Tibial artery (tissue), 4 donors: ENCODE data around the gene THAP12.
"Not testable (repeated sequence)": the region's sequence is repeated elsewhere in the genome, so short reads cannot be mapped to it uniquely, and the experiment has no call there.

Source experiments
- DNase-seq, 2 donors: peaks; one replicate each; pipeline ENCODE4 v3.0.0-alpha.2; 2019
- H3K27ac ChIP-seq, 2 donors: fragments of 200-600 bp; sonication (generic) in 1 of 2; 1 replicate in 1 of 2; 2 replicates in 1 of 2; pipeline ENCODE4 v1.5.1; 2018 to 2019; ENCODE audit warnings: mild to moderate bottlenecking in 1 of 2
- H3K27me3 ChIP-seq, 2 donors: fragments of 200-600 bp; sonication (generic) in 1 of 2; one replicate each; pipeline versions ENCODE4 v1.5.1 to v1.6.0; 2016 to 2019
- H3K36me3 ChIP-seq, 3 donors: fragments of 200-600 bp; sonication (generic) in 2 of 3; one replicate each; pipeline ENCODE4 v1.5.1; 2016 to 2019; ENCODE audit warnings: mild to moderate bottlenecking in 2 of 3
- H3K4me1 ChIP-seq, 4 donors: fragments of 200-600 bp; sonication (generic) in 2 of 4; 1 replicate in 3 of 4; 2 replicates in 1 of 4; pipeline ENCODE4 v1.5.1; 2016 to 2019
- H3K4me3 ChIP-seq, 2 donors: fragments of 200-600 bp; sonication (generic) in 1 of 2; 1 replicate in 1 of 2; 2 replicates in 1 of 2; pipeline ENCODE4 v1.5.1; 2018 to 2019; ENCODE audit warnings: mild to moderate bottlenecking in 2 of 2
- H3K9me3 ChIP-seq, 3 donors: fragments of 200-600 bp; sonication (generic) in 1 of 3; one replicate each; pipeline ENCODE4 v1.5.1; 2016 to 2019
- CTCF ChIP-seq, 2 experiments: fragments of 200-600 bp in 1 of 2; fragments of 450-650 bp in 1 of 2; IDR thresholded peaks; one replicate each; pipeline ENCODE4 v1.5.1; 2017 to 2019; ENCODE audit warnings: antibody characterized with exemption in 2 of 2, mild to moderate bottlenecking in 1 of 2, moderate library complexity in 1 of 2
- intact Hi-C: fragments of 100-400 bp; cut with DNase I; formaldehyde crosslinking; loops from one replicate; pipeline ENCODE4 v1.15.0; 2023; ENCODE audit warnings: low total_unique reads

THAP12 gene

GRCh38 chr11:76415073-76415472 is 34.1 kb upstream of the THAP12 start:
- no peak overlapping the region for H3K4me3 ChIP-seq
- no peaks in the 10 kb centered on the region for H3K27me3 ChIP-seq
- H3K27ac ChIP-seq, result no peak overlapping the region
- H3K36me3 ChIP-seq, result no peaks in the 10 kb centered on the region
- DNase-seq, result no peak
- no peaks in the 10 kb centered on the region for H3K4me1 ChIP-seq
- no peaks in the 10 kb centered on the region for H3K9me3 ChIP-seq
- intact Hi-C loops, result no loop called here
- no peak for TF ChIP-seq CTCF (IDR thresholded peaks at IDR 0.05)

- Histone ChIP-seq H3K27ac (no peak overlapping the region), H3K9me3 (no peaks in the 10 kb centered on the region), H3K4me1 (no peaks in the 10 kb centered on the region), H3K36me3 (no peaks in the 10 kb centered on the region), H3K27me3 (no peaks in the 10 kb centered on the region), H3K4me3 (no peak overlapping the region)
- no peak for TF ChIP-seq CTCF (IDR thresholded peaks at IDR 0.05)
- no peak for DNase-seq
- intact Hi-C loops, result no loop called here
Observed at GRCh38 chr11:76410851-76411357, 30.0 kb upstream of the THAP12 start.

GRCh38 chr11:76408171-76408965 is 27.4 kb upstream of the THAP12 start:
- DNase-seq, result no peak
- intact Hi-C loops, result no loop called here
- H3K27ac ChIP-seq, result no peak overlapping the region

GRCh38 chr11:76406359-76406758 is 25.4 kb upstream of the THAP12 start:
- H3K27ac ChIP-seq, result no peak overlapping the region
- H3K9me3 ChIP-seq, result no peaks in the 10 kb centered on the region
- H3K27me3 ChIP-seq, result no peaks in the 10 kb centered on the region
- no peak for TF ChIP-seq CTCF (IDR thresholded peaks at IDR 0.05)
- no peaks in the 10 kb centered on the region for H3K36me3 ChIP-seq
- intact Hi-C loops, result no loop called here
- DNase-seq, result no peak
- no peaks in the 10 kb centered on the region for H3K4me1 ChIP-seq
- no peak overlapping the region for H3K4me3 ChIP-seq

More at GRCh38 chr11:76408171-76408965, 27.4 kb upstream of the THAP12 start:
- Histone ChIP-seq H3K27me3 (no peaks in the 10 kb centered on the region), H3K4me1 (no peaks in the 10 kb centered on the region), H3K36me3 (no peaks in the 10 kb centered on the region), H3K4me3 (no peak overlapping the region), H3K9me3 (no peaks in the 10 kb centered on the region)
- no peak for TF ChIP-seq CTCF (IDR thresholded peaks at IDR 0.05)

GRCh38 chr11:76401484-76401883 is 20.6 kb upstream of the THAP12 start:
- intact Hi-C loops, H3K4me3 ChIP-seq, H3K4me1 ChIP-seq, H3K36me3 ChIP-seq, H3K27ac ChIP-seq, H3K27me3 ChIP-seq, DNase-seq, H3K9me3 ChIP-seq: not testable (repeated sequence)

- H3K9me3 ChIP-seq, result no peaks in the 10 kb centered on the region
- H3K4me1 ChIP-seq, result no peaks in the 10 kb centered on the region
- TF ChIP-seq CTCF (IDR thresholded peaks at IDR 0.05), result no peak
Observed at GRCh38 chr11:76400967-76401366, 20.0 kb upstream of the THAP12 start.

More at GRCh38 chr11:76400967-76401366, 20.0 kb upstream of the THAP12 start:
- DNase-seq, result no peak
- intact Hi-C loops, result no loop called here
- no peaks in the 10 kb centered on the region for H3K27me3 ChIP-seq
- H3K27ac ChIP-seq, result no peak overlapping the region
- H3K36me3 ChIP-seq, result no peaks in the 10 kb centered on the region
- no peak overlapping the region for H3K4me3 ChIP-seq
